ENCODE data around the gene PTBP1. TPM values are rescaled to one million over a fixed set of nuclear protein-coding genes. Genes with fewer than 3 reads are reported as not detected.

PTBP1 gene
- total and polyA plus RNA-seq, 2 of the 13 experiments (the other 11 are each of a cell fraction or from before 2014, with no cell fraction given), result 195 to 288 TPM

DNA sequence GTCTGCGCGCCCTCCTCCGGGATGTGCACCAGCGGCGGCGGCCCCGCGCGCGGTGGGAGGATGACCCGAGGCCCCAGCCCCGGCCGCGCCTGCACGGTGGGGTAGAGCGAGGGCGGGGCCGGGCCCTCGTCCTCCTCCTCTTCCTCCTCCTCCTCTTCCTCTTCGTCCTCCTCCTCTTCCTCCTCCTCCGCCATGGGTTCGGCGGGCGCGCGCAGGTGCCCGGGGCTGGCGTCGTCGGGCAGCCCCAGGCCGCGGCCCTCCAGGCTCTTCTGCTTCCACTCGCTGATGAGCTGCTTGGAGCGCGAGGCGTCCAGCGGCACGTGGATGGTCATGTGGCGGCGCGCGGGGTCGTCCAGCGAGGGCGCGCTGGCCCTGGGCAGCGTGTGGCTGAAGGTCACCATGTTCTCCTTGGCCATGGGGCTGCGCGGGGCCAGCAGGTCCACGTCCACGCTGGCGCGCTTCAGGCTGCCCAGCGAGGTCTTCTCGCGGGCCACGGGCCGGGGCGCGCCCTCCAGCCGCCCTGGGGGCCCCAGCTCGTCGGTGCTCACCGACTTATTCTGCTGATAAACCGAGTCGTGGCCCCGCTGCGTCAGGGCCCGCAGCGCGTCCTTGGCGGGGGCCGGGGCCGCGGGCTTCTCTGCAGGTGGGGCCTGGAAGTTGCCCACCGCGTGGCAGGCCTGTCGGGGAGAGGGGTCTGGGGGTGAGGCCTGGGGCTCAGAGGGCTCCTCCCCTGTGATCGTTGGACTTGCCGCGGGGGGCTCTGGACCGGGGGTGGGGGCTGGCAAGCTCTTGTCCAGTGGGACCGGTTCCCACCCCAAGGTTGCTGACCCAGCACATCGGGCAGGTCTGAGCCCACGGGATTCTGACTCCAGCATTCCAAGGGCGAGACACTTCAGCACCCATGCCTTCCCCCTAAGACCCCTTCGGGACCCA lies 16.2 kb downstream of the PTBP1 start (continued):
- TF ChIP-seq, protein P1, sequence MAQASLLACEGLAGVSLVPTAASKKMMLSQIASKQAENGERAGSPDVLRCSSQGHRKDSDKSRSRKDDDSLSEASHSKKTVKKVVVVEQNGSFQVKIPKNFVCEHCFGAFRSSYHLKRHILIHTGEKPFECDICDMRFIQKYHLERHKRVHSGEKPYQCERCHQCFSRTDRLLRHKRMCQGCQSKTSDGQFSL (CRISPR knock-in tag; IDR thresholded peaks at IDR 0.05), result no peak
- TF ChIP-seq, protein P2, sequence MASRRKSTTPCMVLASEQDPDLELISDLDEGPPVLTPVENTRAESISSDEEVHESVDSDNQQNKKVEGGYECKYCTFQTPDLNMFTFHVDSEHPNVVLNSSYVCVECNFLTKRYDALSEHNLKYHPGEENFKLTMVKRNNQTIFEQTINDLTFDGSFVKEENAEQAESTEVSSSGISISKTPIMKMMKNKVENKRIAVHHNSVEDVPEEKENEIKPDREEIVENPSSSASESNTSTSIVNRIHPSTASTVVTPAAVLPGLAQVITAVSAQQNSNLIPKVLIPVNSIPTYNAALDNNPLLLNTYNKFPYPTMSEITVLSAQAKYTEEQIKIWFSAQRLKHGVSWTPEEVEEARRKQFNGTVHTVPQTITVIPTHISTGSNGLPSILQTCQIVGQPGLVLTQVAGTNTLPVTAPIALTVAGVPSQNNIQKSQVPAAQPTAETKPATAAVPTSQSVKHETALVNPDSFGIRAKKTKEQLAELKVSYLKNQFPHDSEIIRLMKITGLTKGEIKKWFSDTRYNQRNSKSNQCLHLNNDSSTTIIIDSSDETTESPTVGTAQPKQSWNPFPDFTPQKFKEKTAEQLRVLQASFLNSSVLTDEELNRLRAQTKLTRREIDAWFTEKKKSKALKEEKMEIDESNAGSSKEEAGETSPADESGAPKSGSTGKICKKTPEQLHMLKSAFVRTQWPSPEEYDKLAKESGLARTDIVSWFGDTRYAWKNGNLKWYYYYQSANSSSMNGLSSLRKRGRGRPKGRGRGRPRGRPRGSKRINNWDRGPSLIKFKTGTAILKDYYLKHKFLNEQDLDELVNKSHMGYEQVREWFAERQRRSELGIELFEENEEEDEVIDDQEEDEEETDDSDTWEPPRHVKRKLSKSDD (CRISPR knock-in tag; IDR thresholded peaks at IDR 0.05; ENCODE audit: low read depth), result peak; percentile 38; the same call in 1 of the 2 replicates
- TF ChIP-seq SRSF4 (IDR thresholded peaks at IDR 0.05; ENCODE audit: low read depth, low read length, poor library complexity, severe bottlenecking) (peak; percentile 91), ZNF749 (CRISPR knock-in tag; IDR thresholded peaks at IDR 0.05; ENCODE audit: borderline replicate concordance) (no peak), AKAP8 (CRISPR knock-in tag; IDR thresholded peaks at IDR 0.05) (0 out of 2 replicates have a peak, but pooled peaks have one; percentile 61), ZBTB3 (CRISPR knock-in tag; IDR thresholded peaks at IDR 0.05; ENCODE audit: borderline replicate concordance, low read depth) (no peak), ZZZ3 (CRISPR knock-in tag; IDR thresholded peaks at IDR 0.05; ENCODE audit: borderline replicate concordance) (no peak), GZF1 (CRISPR knock-in tag; IDR thresholded peaks at IDR 0.05) (no peak), RBM22 (optimal IDR thresholded peaks at IDR 0.05; ENCODE audit: low read length) (peak; percentile 95), ATF7-NPFF (CRISPR knock-in tag; IDR thresholded peaks at IDR 0.05; ENCODE audit: low read depth) (no peak), POLR2G (IDR thresholded peaks at IDR 0.05; ENCODE audit: low read depth, low read length) (peak; percentile 78; the same call in 1 of the 2 replicates), MAFF (IDR thresholded peaks at IDR 0.05; ENCODE audit: low read depth, low read length) (peak; percentile 54; the same call in 1 of the 2 replicates), ZNF644 (CRISPR knock-in tag; IDR thresholded peaks at IDR 0.05; ENCODE audit: low read depth) (no peak), ARNTL (CRISPR knock-in tag; IDR thresholded peaks at IDR 0.05) (no peak), ZSCAN25 (CRISPR knock-in tag; IDR thresholded peaks at IDR 0.05) (no peak), ZNF496 (CRISPR knock-in tag; IDR thresholded peaks at IDR 0.05; ENCODE audit: insufficient replicate concordance) (no peak), TCF12 (IDR thresholded peaks at IDR 0.05) (no peak), TCF12 (CRISPR knock-in tag; IDR thresholded peaks at IDR 0.05) (no peak), ZNF572 (CRISPR knock-in tag; IDR thresholded peaks at IDR 0.05) (no peak)
- TF ChIP-seq, protein P3, sequence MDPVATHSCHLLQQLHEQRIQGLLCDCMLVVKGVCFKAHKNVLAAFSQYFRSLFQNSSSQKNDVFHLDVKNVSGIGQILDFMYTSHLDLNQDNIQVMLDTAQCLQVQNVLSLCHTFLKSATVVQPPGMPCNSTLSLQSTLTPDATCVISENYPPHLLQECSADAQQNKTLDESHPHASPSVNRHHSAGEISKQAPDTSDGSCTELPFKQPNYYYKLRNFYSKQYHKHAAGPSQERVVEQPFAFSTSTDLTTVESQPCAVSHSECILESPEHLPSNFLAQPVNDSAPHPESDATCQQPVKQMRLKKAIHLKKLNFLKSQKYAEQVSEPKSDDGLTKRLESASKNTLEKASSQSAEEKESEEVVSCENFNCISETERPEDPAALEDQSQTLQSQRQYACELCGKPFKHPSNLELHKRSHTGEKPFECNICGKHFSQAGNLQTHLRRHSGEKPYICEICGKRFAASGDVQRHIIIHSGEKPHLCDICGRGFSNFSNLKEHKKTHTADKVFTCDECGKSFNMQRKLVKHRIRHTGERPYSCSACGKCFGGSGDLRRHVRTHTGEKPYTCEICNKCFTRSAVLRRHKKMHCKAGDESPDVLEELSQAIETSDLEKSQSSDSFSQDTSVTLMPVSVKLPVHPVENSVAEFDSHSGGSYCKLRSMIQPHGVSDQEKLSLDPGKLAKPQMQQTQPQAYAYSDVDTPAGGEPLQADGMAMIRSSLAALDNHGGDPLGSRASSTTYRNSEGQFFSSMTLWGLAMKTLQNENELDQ (CRISPR knock-in tag; IDR thresholded peaks at IDR 0.05; ENCODE audit: borderline replicate concordance), result no peak
- TF ChIP-seq, protein P4, sequence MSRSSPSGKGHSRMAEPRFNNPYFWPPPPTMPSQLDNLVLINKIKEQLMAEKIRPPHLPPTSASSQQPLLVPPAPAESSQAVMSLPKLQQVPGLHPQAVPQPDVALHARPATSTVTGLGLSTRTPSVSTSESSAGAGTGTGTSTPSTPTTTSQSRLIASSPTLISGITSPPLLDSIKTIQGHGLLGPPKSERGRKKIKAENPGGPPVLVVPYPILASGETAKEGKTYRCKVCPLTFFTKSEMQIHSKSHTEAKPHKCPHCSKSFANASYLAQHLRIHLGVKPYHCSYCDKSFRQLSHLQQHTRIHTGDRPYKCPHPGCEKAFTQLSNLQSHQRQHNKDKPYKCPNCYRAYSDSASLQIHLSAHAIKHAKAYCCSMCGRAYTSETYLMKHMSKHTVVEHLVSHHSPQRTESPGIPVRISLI (CRISPR knock-in tag; IDR thresholded peaks at IDR 0.05; ENCODE audit: borderline replicate concordance), result no peak
